Esophagus muscularis mucosa (tissue), 4 donors: Measurements from ENCODE around the gene NPAS3. TPM values are rescaled to one million over a fixed set of nuclear protein-coding genes. Genes with fewer than 3 reads are reported as not detected.

Source experiments
- DNase-seq: peaks from one replicate; pipeline ENCODE4 v3.0.0-alpha.2; 2017; ENCODE audit errors: extremely low spot score
- H3K27ac ChIP-seq, 4 donors: fragments of 200-600 bp; sonication (generic); replicated peaks in 1 of 4; 1 replicate in 3 of 4; 2 replicates in 1 of 4; pipeline ENCODE4 v1.5.1; 2016 to 2019; ENCODE audit warnings: mild to moderate bottlenecking in 1 of 4
- H3K27me3 ChIP-seq, 4 donors: fragments of 200-600 bp; sonication (generic); one replicate each; pipeline versions ENCODE4 v1.5.1 to v1.6.0; 2016 to 2019
- H3K36me3 ChIP-seq, 4 donors: fragments of 200-600 bp; sonication (generic); one replicate each; pipeline ENCODE4 v1.5.1; 2016 to 2019
- H3K4me1 ChIP-seq, 4 donors: fragments of 200-600 bp; sonication (generic); one replicate each; pipeline ENCODE4 v1.5.1; 2016 to 2019
- H3K4me3 ChIP-seq, 4 donors: fragments of 200-600 bp; sonication (generic); 1 replicate in 2 of 4; 2 replicates in 2 of 4; pipeline ENCODE4 v1.5.1; 2016 to 2019; ENCODE audit warnings: mild to moderate bottlenecking in 4 of 4, moderate library complexity in 1 of 4
- H3K9me3 ChIP-seq, 4 donors: fragments of 200-600 bp; sonication (generic); 1 replicate in 3 of 4; 2 replicates in 1 of 4; pipeline ENCODE4 v1.5.1; 2016 to 2019
- EP300 ChIP-seq: sonication (generic); formaldehyde crosslinking; IDR thresholded peaks from one replicate; pipeline ENCODE4 v1.6.1; 2017; ENCODE audit warnings: antibody characterized with exemption
- POLR2A ChIP-seq: fragments of 450-650 bp; IDR thresholded peaks from one replicate; pipeline ENCODE4 v1.6.1; 2017; ENCODE audit warnings: antibody characterized with exemption, moderate library complexity, mild to moderate bottlenecking, low read depth
- POLR2AphosphoS5 ChIP-seq, 2 donors: sonication (generic); formaldehyde crosslinking; IDR thresholded peaks; one replicate each; pipeline ENCODE4 v1.6.1; 2017; ENCODE audit warnings: antibody characterized with exemption in 2 of 2
- WGBS: methylation state at CpG from one replicate; pipeline ENCODE4 v1.1.5; 2018; 5-methylcytosine and 5-hydroxymethylcytosine counted together
- intact Hi-C: fragments of 100-400 bp; cut with DNase I; formaldehyde crosslinking; loops from one replicate; pipeline ENCODE4 v1.15.1; 2023
- total RNA-seq, 4 donors: library from RNA; depleted of rRNA; stranded (reverse); fragments of >200 nt; gene quantifications; one replicate each; pipeline versions ENCODE4 v1.1.0 to v1.2.1, GENCODE V29; 2016
- TF ChIP-seq, protein P1 (sequence below), 3 experiments: fragments of 200-600 bp in 2 of 3; fragments of 450-650 bp in 1 of 3; sonication (generic) in 2 of 3; IDR thresholded peaks; one replicate each; pipeline ENCODE4 v1.5.1; 2017 to 2019; ENCODE audit warnings: antibody characterized with exemption in 3 of 3, mild to moderate bottlenecking in 2 of 3, moderate library complexity in 1 of 3

Gene NPAS3
- total RNA-seq, 4 donors from 2014 or later = 3.3 to 7.3 (median 5.8) TPM

DNA sequence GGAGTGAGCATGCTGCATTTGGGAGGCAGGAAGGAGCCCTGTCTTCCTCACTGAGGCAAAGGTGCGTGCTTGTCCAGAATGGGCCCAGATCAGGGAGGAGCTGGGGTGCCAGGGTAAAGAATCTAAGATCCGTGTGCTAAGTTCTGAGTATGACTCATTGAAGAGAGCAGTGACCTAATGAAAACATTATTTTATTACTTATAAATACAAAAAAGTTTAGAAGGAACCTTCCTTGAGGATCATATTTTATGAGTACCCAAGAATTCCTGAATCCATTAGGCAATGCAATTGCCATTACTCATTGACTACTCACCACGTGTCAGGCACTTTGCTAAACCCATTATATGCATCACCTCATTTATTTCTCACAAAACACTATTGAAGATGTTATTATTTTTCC, 747.5 kb downstream of the NPAS3 start:
- intact Hi-C loops = no loop called here
- Histone ChIP-seq H3K9me3 (no peaks in the 10 kb centered on the region), H3K4me3 (no peak overlapping the region), H3K4me1 (peaks cover 9 to 18% (median 10%) of the 10 kb centered on the region in 4 donors), H3K36me3 (no peaks in the 10 kb centered on the region), H3K27ac (no peak overlapping the region), H3K27me3 (no peaks in the 10 kb centered on the region)
- no peak for DNase-seq
- WGBS = 69% methylated on average over 3 of the region's 3 CpGs
- TF ChIP-seq EP300 (no peak), POLR2AphosphoS5 (IDR thresholded peaks at IDR 0.05) (no peak), POLR2A (no peak)
- TF ChIP-seq, protein P1, sequence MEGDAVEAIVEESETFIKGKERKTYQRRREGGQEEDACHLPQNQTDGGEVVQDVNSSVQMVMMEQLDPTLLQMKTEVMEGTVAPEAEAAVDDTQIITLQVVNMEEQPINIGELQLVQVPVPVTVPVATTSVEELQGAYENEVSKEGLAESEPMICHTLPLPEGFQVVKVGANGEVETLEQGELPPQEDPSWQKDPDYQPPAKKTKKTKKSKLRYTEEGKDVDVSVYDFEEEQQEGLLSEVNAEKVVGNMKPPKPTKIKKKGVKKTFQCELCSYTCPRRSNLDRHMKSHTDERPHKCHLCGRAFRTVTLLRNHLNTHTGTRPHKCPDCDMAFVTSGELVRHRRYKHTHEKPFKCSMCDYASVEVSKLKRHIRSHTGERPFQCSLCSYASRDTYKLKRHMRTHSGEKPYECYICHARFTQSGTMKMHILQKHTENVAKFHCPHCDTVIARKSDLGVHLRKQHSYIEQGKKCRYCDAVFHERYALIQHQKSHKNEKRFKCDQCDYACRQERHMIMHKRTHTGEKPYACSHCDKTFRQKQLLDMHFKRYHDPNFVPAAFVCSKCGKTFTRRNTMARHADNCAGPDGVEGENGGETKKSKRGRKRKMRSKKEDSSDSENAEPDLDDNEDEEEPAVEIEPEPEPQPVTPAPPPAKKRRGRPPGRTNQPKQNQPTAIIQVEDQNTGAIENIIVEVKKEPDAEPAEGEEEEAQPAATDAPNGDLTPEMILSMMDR (IDR thresholded peaks at IDR 0.05) = no peak

DNA sequence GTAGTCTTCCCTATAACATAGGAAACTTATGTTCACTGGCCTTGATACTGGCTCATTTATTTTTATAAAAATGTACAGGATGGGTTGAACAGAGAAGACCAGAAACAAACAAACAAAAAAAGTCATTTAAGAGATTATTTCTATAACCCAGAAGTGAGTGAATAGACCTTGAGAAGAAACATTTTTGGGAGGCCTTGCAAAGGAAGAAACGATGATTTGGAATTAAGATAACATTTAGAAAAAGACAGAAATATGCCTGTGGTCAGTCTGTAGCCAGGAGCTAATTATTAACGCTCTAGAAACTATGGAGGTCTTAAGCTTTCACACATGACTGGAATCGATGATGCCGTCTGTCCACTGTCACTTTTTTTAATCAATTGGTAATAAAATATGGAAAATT, 748.2 kb downstream of the NPAS3 start:
- TF ChIP-seq POLR2A (no peak), EP300 (no peak), POLR2AphosphoS5 (IDR thresholded peaks at IDR 0.05) (no peak)
- TF ChIP-seq, protein P1 (IDR thresholded peaks at IDR 0.05) = no peak
- H3K27ac ChIP-seq = no peak overlapping the region
- intact Hi-C loops = no loop called here
- H3K27me3 ChIP-seq = no peaks in the 10 kb centered on the region
- H3K9me3 ChIP-seq = no peaks in the 10 kb centered on the region
- H3K36me3 ChIP-seq = no peaks in the 10 kb centered on the region
- peaks cover 8 to 14% (median 10%) of the 10 kb centered on the region in 4 donors for H3K4me1 ChIP-seq
- 93% methylated on average over 4 of the region's 4 CpGs for WGBS
- no peak for DNase-seq
- no peak overlapping the region for H3K4me3 ChIP-seq

DNA sequence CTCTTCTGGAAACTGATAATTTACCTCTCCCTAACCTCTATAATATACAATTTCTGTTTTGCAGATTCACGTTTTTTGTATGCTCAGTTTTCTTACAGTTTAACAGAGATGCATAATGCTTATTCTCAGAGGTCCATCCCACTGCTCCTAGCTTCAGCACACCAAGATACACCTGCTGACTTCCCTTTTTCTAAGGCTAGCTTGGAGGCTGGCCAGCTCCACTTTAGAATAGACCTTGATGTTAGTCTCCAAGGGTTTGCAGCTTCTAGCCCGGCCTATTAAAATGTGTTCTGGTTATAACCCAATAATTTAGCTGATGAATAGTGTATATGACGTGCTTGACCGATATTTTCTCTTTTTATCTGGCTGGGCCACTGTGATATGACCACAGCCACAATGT, 751.0 kb downstream of the NPAS3 start:
- no peak overlapping the region for H3K27ac ChIP-seq
- no peak overlapping the region for H3K4me3 ChIP-seq
- DNase-seq = no peak
- H3K4me1 ChIP-seq = peaks cover 0 to 7% (median 0%) of the 10 kb centered on the region in 4 donors
- TF ChIP-seq, protein P1 (IDR thresholded peaks at IDR 0.05) = no peak
- TF ChIP-seq POLR2AphosphoS5 (IDR thresholded peaks at IDR 0.05) (no peak), POLR2A (no peak), EP300 (no peak)
- no peaks in the 10 kb centered on the region for H3K36me3 ChIP-seq
- intact Hi-C loops = no loop called here
- 92% methylated on average over 4 of the region's 4 CpGs for WGBS
- no peaks in the 10 kb centered on the region for H3K9me3 ChIP-seq
- no peaks in the 10 kb centered on the region for H3K27me3 ChIP-seq

DNA sequence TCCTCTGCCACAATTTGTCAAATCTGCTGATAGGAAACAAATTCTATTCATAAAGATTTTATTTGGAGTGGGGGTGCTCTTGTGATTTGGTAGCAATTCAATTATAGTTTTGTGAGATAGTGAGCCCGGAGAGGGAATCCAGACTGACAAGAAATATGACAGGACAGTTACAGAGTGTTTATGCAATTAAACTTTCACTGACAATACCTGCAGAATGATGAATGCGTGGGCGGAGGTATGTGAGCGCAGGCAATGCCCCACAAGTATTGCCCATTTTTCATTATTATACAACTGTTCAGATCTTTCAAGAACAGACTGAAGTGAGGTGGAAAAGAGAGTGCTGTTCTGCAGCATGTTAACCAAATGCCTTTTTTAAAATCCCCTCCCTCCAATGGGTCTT, 753.2 kb downstream of the NPAS3 start:
- Histone ChIP-seq H3K9me3 (no peaks in the 10 kb centered on the region), H3K27ac (no peak overlapping the region), H3K36me3 (no peaks in the 10 kb centered on the region), H3K27me3 (no peaks in the 10 kb centered on the region), H3K4me3 (no peak overlapping the region), H3K4me1 (peaks cover 0 to 7% (median 0%) of the 10 kb centered on the region in 4 donors)
- intact Hi-C loops = no loop called here
- TF ChIP-seq, protein P1 (IDR thresholded peaks at IDR 0.05) = no peak
- TF ChIP-seq POLR2A (no peak), POLR2AphosphoS5 (IDR thresholded peaks at IDR 0.05) (no peak), EP300 (no peak)
- 80% methylated on average over 4 of the region's 4 CpGs for WGBS
- DNase-seq = no peak

DNA sequence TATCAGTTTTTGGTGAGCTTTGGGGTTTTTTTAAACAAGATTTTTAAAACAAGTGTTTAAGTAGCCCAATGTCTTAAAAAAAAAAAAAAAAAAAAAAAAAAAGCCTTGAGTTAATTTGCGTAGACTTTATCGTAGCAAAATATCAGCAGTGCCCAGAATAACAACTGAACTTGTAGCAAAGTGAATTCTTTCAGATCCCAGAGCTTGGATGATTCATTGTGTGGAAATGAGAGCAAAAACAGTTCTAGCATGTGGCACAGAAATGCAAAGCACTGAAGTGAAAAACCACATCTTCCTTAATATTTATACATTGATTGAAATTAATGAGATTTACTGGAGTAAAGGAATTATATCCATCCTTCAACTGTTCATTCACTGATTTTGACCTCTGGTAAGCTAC, 754.1 kb downstream of the NPAS3 start:
- Histone ChIP-seq H3K4me1 (peaks cover 0 to 7% (median 0%) of the 10 kb centered on the region in 4 donors), H3K36me3 (no peaks in the 10 kb centered on the region), H3K27ac (no peak overlapping the region), H3K9me3 (no peaks in the 10 kb centered on the region), H3K4me3 (no peak overlapping the region), H3K27me3 (no peaks in the 10 kb centered on the region)
- no peak for DNase-seq
- intact Hi-C loops = no loop called here
- WGBS = 67% methylated on average over 2 of the region's 2 CpGs
- TF ChIP-seq EP300 (no peak), POLR2AphosphoS5 (IDR thresholded peaks at IDR 0.05) (no peak), POLR2A (no peak)
- TF ChIP-seq, protein P1 (IDR thresholded peaks at IDR 0.05) = no peak
